H1 (cell line): ENCODE measurements around the gene CERS5. TPM values are rescaled to one million over a fixed set of nuclear protein-coding genes. Genes with fewer than 3 reads are reported as not detected.

Experiments used
- CTCF ChIA-PET: fragments of 300-600 bp; sonication (Branson Sonifier 250); formaldehyde crosslinking; loops from one replicate; lab custom pipeline; 2021; ENCODE audit not compliant: partially characterized antibody; lab: Charles Lee
- POLR2A ChIA-PET: fragments of 300-600 bp; sonication (Branson Sonifier 250); formaldehyde crosslinking; loops from one replicate; lab custom pipeline; 2021; ENCODE audit warnings: inconsistent platforms; ENCODE audit not compliant: partially characterized antibody; lab: Charles Lee
- DNase-seq, 2 experiments: peaks; one replicate each; pipeline versions ENCODE4 v3.0.0 to v3.0.0-alpha.2; 2010 to 2022; ENCODE audit warnings: low spot score in 2 of 2, low read depth in 1 of 2, mixed read lengths in 1 of 2
- FAIRE-seq: peaks from 2 replicates; lab custom pipeline; 2011; peaks lifted over from hg19 to GRCh38; lab: Jason Lieb, UNC
- H2AFZ ChIP-seq: 2 replicates; pipeline ENCODE4 v1.8.1; 2012; ENCODE audit warnings: low read length, inconsistent platforms
- H2AK5ac ChIP-seq: 2 replicates; pipeline ENCODE4 v1.6.1; 2013; ENCODE audit warnings: low read depth, low read length
- H2BK120ac ChIP-seq: replicated peaks from 2 replicates; pipeline ENCODE3; 2013; ENCODE audit warnings: low read depth, low read length, inconsistent platforms
- H2BK12ac ChIP-seq: 2 replicates; pipeline ENCODE4 v1.6.1; 2013; ENCODE audit warnings: low read depth, low read length
- H2BK15ac ChIP-seq: 2 replicates; pipeline ENCODE4 v1.6.1; 2013; ENCODE audit warnings: low read length
- H2BK20ac ChIP-seq: 2 replicates; pipeline ENCODE4 v1.6.1; 2013; ENCODE audit warnings: low read length
- H2BK5ac ChIP-seq: 2 replicates; pipeline ENCODE4 v1.6.1; 2013; ENCODE audit warnings: low read depth, low read length
- H3K14ac ChIP-seq: 2 replicates; pipeline ENCODE4 v1.6.1; 2013; ENCODE audit warnings: inconsistent platforms; ENCODE audit not compliant: insufficient read length
- H3K18ac ChIP-seq: 2 replicates; pipeline ENCODE4 v1.6.1; 2013; ENCODE audit warnings: low read length; ENCODE audit errors: extremely low read depth
- H3K23ac ChIP-seq: 2 replicates; pipeline ENCODE4 v1.6.1; 2013; ENCODE audit warnings: inconsistent platforms; ENCODE audit not compliant: insufficient read length
- H3K23me2 ChIP-seq: 2 replicates; pipeline ENCODE4 v1.6.1; 2013; ENCODE audit warnings: low read depth, low read length
- H3K27ac ChIP-seq: 2 replicates; pipeline ENCODE4 v1.6.1; 2011; ENCODE audit warnings: low read depth, low read length, inconsistent platforms
- H3K27me3 ChIP-seq, 4 experiments: replicated peaks in 1 of 4; 1 replicate in 1 of 4; 2 replicates in 3 of 4; pipeline versions ENCODE4 v1.6.1 to v1.8.1; 2011 to 2013; ENCODE audit warnings: low read length in 3 of 4, mild to moderate bottlenecking in 3 of 4, inconsistent platforms in 2 of 4, mixed read lengths in 2 of 4, moderate library complexity in 1 of 4; ENCODE audit not compliant: control insufficient read depth in 3 of 4, insufficient read depth in 3 of 4; ENCODE audit errors: extremely low read depth in 1 of 4
- H3K36me3 ChIP-seq, 4 experiments: 2 replicates each; pipeline versions ENCODE4 v1.6.1 to v1.8.1; 2011 to 2013; ENCODE audit warnings: mild to moderate bottlenecking in 4 of 4, low read length in 3 of 4, moderate library complexity in 2 of 4, control low read depth in 1 of 4, inconsistent platforms in 1 of 4; ENCODE audit not compliant: insufficient read depth in 4 of 4, control insufficient read depth in 2 of 4
- H3K4ac ChIP-seq: replicated peaks from 2 replicates; pipeline ENCODE3; 2013; ENCODE audit warnings: low read length, low read depth, mixed read lengths, inconsistent platforms; ENCODE audit not compliant: insufficient read length
- H3K4me1 ChIP-seq, 4 experiments: replicated peaks in 1 of 4; 1 replicate in 1 of 4; 2 replicates in 3 of 4; pipeline versions ENCODE4 v1.6.1 to v1.8.1; 2011 to 2013; ENCODE audit warnings: low read length in 3 of 4, inconsistent platforms in 2 of 4, mixed read lengths in 1 of 4; ENCODE audit not compliant: insufficient read depth in 4 of 4, control insufficient read depth in 3 of 4
- H3K4me2 ChIP-seq, 2 experiments: 2 replicates each; pipeline versions ENCODE4 v1.6.1 to v1.8.1; 2011 to 2013; ENCODE audit warnings: low read depth in 2 of 2, low read length in 2 of 2, control low read depth in 1 of 2, inconsistent platforms in 1 of 2, mild to moderate bottlenecking in 1 of 2; ENCODE audit not compliant: insufficient read depth in 1 of 2
- H3K4me3 ChIP-seq, 4 experiments: fragments of 200-600, 300-600 bp in 1 of 4; sonication (generic), shearing (Covaris generic), sonication (Bioruptor Twin) in 1 of 4; 2 replicates each; pipeline versions ENCODE4 v1.5.1 to v1.8.1; 2011 to 2016; ENCODE audit warnings: low read length in 4 of 4, low read depth in 3 of 4, control low read depth in 2 of 4, inconsistent platforms in 2 of 4, mild to moderate bottlenecking in 2 of 4, mixed read lengths in 1 of 4, moderate library complexity in 1 of 4; ENCODE audit not compliant: insufficient read depth in 2 of 4; ENCODE audit errors: extremely low read depth in 1 of 4
- H3K56ac ChIP-seq: replicated peaks from 2 replicates; pipeline ENCODE3; 2013; ENCODE audit warnings: low read depth, mild to moderate bottlenecking, mixed read lengths, low read length, inconsistent platforms; ENCODE audit not compliant: insufficient read length
- H3K79me1 ChIP-seq: 2 replicates; pipeline ENCODE4 v1.6.1; 2013; ENCODE audit warnings: low read depth, low read length, control low read depth
- H3K79me2 ChIP-seq, 2 experiments: 2 replicates each; pipeline versions ENCODE4 v1.6.1 to v1.8.1; 2012 to 2013; ENCODE audit warnings: low read length in 2 of 2, mild to moderate bottlenecking in 2 of 2, inconsistent platforms in 1 of 2; ENCODE audit not compliant: insufficient read depth in 2 of 2, control insufficient read depth in 1 of 2
- H3K9ac ChIP-seq, 4 experiments: replicated peaks in 1 of 4; 1 replicate in 1 of 4; 2 replicates in 3 of 4; pipeline versions ENCODE4 v1.6.1 to v1.8.1; 2011 to 2013; ENCODE audit warnings: low read depth in 3 of 4, low read length in 3 of 4, control low read depth in 2 of 4, mild to moderate bottlenecking in 2 of 4, moderate library complexity in 2 of 4, inconsistent platforms in 1 of 4; ENCODE audit errors: extremely low read depth in 1 of 4
- H3K9me3 ChIP-seq, 2 experiments: 2 replicates each; pipeline versions ENCODE4 v1.6.1 to v1.8.1; 2012 to 2013; ENCODE audit warnings: mild to moderate bottlenecking in 2 of 2, moderate library complexity in 2 of 2, control low read depth in 1 of 2, inconsistent platforms in 1 of 2, low read depth in 1 of 2, low read length in 1 of 2, mixed read lengths in 1 of 2; ENCODE audit not compliant: insufficient read depth in 2 of 2
- H4K20me1 ChIP-seq, 2 experiments: replicated peaks in 1 of 2; 2 replicates each; pipeline versions ENCODE3 to v1.8.1; 2011 to 2013; ENCODE audit warnings: inconsistent platforms in 2 of 2, low read length in 2 of 2, mild to moderate bottlenecking in 1 of 2; ENCODE audit not compliant: insufficient read depth in 2 of 2, control insufficient read depth in 1 of 2
- H4K5ac ChIP-seq: 2 replicates; pipeline ENCODE4 v1.6.1; 2013; ENCODE audit warnings: low read length, low read depth, mixed read lengths, inconsistent platforms; ENCODE audit not compliant: insufficient read length
- H4K8ac ChIP-seq: 2 replicates; pipeline ENCODE4 v1.8.0; 2013; ENCODE audit warnings: mild to moderate bottlenecking, moderate library complexity, low read length, inconsistent platforms; ENCODE audit not compliant: insufficient read depth; ENCODE audit errors: extremely low read depth
- H4K91ac ChIP-seq: replicated peaks from 2 replicates; pipeline ENCODE3; 2013; ENCODE audit warnings: low read length, mixed read lengths, inconsistent platforms; ENCODE audit not compliant: insufficient read length
- CEBPB ChIP-seq: IDR thresholded peaks from 2 replicates; pipeline ENCODE4 v1.6.1; 2012; ENCODE audit warnings: low read depth, low read length
- CHD1 ChIP-seq: IDR thresholded peaks from 2 replicates; pipeline ENCODE4 v1.6.1; 2012; ENCODE audit warnings: low read depth, low read length, improper control_type of control experiment
- EP300 ChIP-seq, 2 experiments: IDR thresholded peaks; 1 replicate in 1 of 2; 2 replicates in 1 of 2; pipeline ENCODE4 v1.6.1; 2011 to 2012; ENCODE audit warnings: low read depth in 2 of 2, low read length in 2 of 2, mild to moderate bottlenecking in 2 of 2, borderline replicate concordance in 1 of 2, inconsistent platforms in 1 of 2, moderate library complexity in 1 of 2
- KDM5A ChIP-seq: fragments of 200-600 bp; IDR thresholded peaks from 2 replicates; pipeline ENCODE4 v1.7.1; 2012; ENCODE audit warnings: mild to moderate bottlenecking, low read length, inconsistent platforms, mixed read lengths
- RFX5 ChIP-seq: IDR thresholded peaks from 2 replicates; pipeline ENCODE4 v1.6.1; 2011; ENCODE audit warnings: low read depth, low read length, improper control_type of control experiment, borderline replicate concordance
- SP1 ChIP-seq: IDR thresholded peaks from 2 replicates; pipeline ENCODE4 v1.6.1; 2011; ENCODE audit warnings: low read depth, low read length
- SP4 ChIP-seq: IDR thresholded peaks from 2 replicates; pipeline ENCODE4 v1.6.1; 2012; ENCODE audit warnings: low read length, inconsistent platforms
- YY1 ChIP-seq: IDR thresholded peaks from 2 replicates; pipeline ENCODE4 v1.6.1; 2011; ENCODE audit warnings: low read depth, mild to moderate bottlenecking, low read length
- WGBS, 2 experiments: shearing (Covaris generic) in 1 of 2; methylation state at CpG; one replicate each; pipeline versions ENCODE4 v1.1.6 to v1.1.7; 2013 to 2015; ENCODE audit warnings: low lambda C conversion rate in 2 of 2, mixed read lengths in 2 of 2, inconsistent platforms in 1 of 2, low coverage in 1 of 2, missing lambda C conversion rate in 1 of 2; ENCODE audit not compliant: insufficient replicate concordance in 2 of 2, insufficient coverage in 1 of 2, insufficient read length in 1 of 2; ENCODE audit errors: extremely low coverage in 1 of 2, missing lambda C conversion rate in 1 of 2; 5-methylcytosine and 5-hydroxymethylcytosine counted together
- polyA plus RNA-seq, 7 experiments: library from polyadenylated mRNA; depleted of rRNA in 3 of 7; stranded (reverse) in 5 of 7; unstranded in 2 of 7; fragments of >200 nt in 5 of 7; fragments of 200-250 nt in 2 of 7; gene quantifications; 1 replicate in 5 of 7; 2 replicates in 1 of 7; 4 replicates in 1 of 7; pipeline versions ENCODE4 v1.2.1 to v1.2.3, GENCODE V29; 2011 to 2013; ENCODE audit warnings: missing spikeins in 2 of 7, mixed read lengths in 2 of 7
- total RNA-seq: library from RNA; stranded (reverse); fragmentation: NEBNext Ultra II Directional; extraction: Animal tissue kit (Norgen Biotek cat#: 25700); gene quantifications from 2 replicates; pipeline ENCODE4 v1.2.1, GENCODE V29; 2021
- TF ChIP-seq, protein P1 (sequence below): IDR thresholded peaks from 2 replicates; pipeline ENCODE4 v1.6.1; 2012; ENCODE audit warnings: inconsistent platforms

CERS5 gene
- total and polyA plus RNA-seq, 2 of the 8 experiments (the other 6 are each of a cell fraction or from before 2014, with no cell fraction given): 69.2 to 119 TPM

DNA sequence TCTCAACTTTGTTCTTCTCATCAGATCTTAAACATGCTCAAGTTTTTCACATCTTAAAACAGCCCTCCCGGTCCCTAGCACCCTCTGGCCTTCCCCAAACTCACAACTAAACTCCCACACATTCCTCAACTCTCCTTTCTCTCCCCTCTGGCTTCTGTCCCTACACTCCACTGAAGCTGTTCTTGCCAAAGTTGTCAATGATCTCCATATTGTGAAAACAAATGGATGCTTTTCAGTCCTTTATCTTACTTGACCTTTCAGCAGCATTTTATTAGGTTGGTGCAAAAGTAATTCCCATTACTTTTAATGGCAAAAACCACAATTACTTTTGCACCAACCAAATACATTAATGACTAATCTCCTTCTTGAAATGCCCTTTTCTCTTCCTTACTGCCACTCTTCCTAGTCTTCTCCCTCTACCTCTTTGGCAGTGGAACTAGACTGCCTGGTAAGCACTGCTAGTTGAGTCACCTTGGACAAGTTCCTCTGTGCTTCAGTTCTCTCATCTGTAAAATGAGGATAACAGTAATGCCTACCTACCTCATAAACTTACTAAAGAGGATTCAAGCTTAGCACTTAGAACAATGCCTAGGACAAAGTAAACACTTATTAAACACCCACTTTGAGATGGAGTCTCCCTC, 16.0 kb downstream of the CERS5 start:
- no peaks in the 10 kb centered on the region for H3K23me2 ChIP-seq
- H3K9ac ChIP-seq: no peak overlapping the region
- no peaks in the 10 kb centered on the region for H3K36me3 ChIP-seq
- H3K27ac ChIP-seq: no peak overlapping the region
- H3K23ac ChIP-seq: no peak overlapping the region
- no peak overlapping the region for H3K18ac ChIP-seq
- no peak overlapping the region for H2AFZ ChIP-seq
- no peak for DNase-seq
- H3K79me1 ChIP-seq: no peaks in the 10 kb centered on the region; the same call in 1 of the 2 replicates
- no peak overlapping the region for H3K4me3 ChIP-seq
- no peaks in the 10 kb centered on the region for H3K27me3 ChIP-seq
- no peak overlapping the region for H3K4ac ChIP-seq
- no peaks in the 10 kb centered on the region for H3K9me3 ChIP-seq
- CTCF ChIA-PET: interaction anchor here (0.8 to 0.9 kb wide), 2 partner anchors 9 to 11 kb away, joined by 3 to 4 read pairs; no protein-coding TSS in a partner anchor
- H3K4me1 ChIP-seq: no peaks in the 10 kb centered on the region
- no peak for FAIRE-seq
- no peak overlapping the region for H4K91ac ChIP-seq
- peaks cover 0 to 2% of the 10 kb centered on the region in 2 experiments for H4K20me1 ChIP-seq
- no peak overlapping the region for H2BK120ac ChIP-seq
- H4K5ac ChIP-seq: no peak overlapping the region
- WGBS, 2 experiments: 80% methylated on average over 1 of the region's 1 CpG; no CpG with 5 or more reads in 1 of the 2 experiments
- H3K56ac ChIP-seq: no peak overlapping the region
- no peak for TF ChIP-seq EP300 (IDR thresholded peaks at IDR 0.05; ENCODE audit: borderline replicate concordance in 1 of 2, low read depth in 2 of 2, low read length in 2 of 2)
- TF ChIP-seq, protein P1, sequence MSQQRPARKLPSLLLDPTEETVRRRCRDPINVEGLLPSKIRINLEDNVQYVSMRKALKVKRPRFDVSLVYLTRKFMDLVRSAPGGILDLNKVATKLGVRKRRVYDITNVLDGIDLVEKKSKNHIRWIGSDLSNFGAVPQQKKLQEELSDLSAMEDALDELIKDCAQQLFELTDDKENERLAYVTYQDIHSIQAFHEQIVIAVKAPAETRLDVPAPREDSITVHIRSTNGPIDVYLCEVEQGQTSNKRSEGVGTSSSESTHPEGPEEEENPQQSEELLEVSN: no peak
- TF ChIP-seq CEBPB: no peak
- TF ChIP-seq YY1: no peak
- TF ChIP-seq KDM5A: no peak
- no peak for TF ChIP-seq SP4
- no peak for TF ChIP-seq SP1
- no peak for TF ChIP-seq RFX5
- no peak for TF ChIP-seq CHD1
- no peak overlapping the region for H3K4me2 ChIP-seq
- H2AK5ac ChIP-seq: no peak overlapping the region
- no peak overlapping the region for H2BK20ac ChIP-seq
- H4K8ac ChIP-seq: no peak overlapping the region
- no peak overlapping the region for H2BK15ac ChIP-seq
- POLR2A ChIA-PET: interaction anchor here (0.5 to 1.7 kb wide), 4 partner anchors 9 to 64 kb away, joined by 3 to 6 read pairs (median 4); partner anchors contain the start of gene CERS5
- no peak overlapping the region for H3K14ac ChIP-seq
- H2BK5ac ChIP-seq: no peak overlapping the region
- H3K79me2 ChIP-seq: peaks cover 0 to 39% of the 10 kb centered on the region in 2 experiments; a peak in 2 of 4 replicates
- no peak overlapping the region for H2BK12ac ChIP-seq
